KMS-11 (cell line): Measurements from ENCODE around the gene MRPS16.
A peak's percentile ranks its signal among the peaks of the same experiment; 100 is the strongest.

Experiments used
- H2AFZ ChIP-seq: fragments of 200-600 bp; sonication (generic); 2 replicates; pipeline ENCODE4 v1.6.1; 2016; ENCODE audit warnings: antibody characterized with exemption, mixed run types, low read depth
- H3K27ac ChIP-seq: fragments of 200-600 bp; sonication (generic); 2 replicates; pipeline ENCODE4 v1.6.1; 2016; ENCODE audit warnings: mild to moderate bottlenecking, mixed run types
- H3K27me3 ChIP-seq: fragments of 200-600 bp; sonication (generic); 2 replicates; pipeline ENCODE4 v1.6.1; 2017; ENCODE audit warnings: mild to moderate bottlenecking, low read depth, mixed run types, moderate library complexity; ENCODE audit not compliant: insufficient read depth
- H3K36me3 ChIP-seq: fragments of 200-600 bp; sonication (generic); 2 replicates; pipeline ENCODE4 v1.6.1; 2017; ENCODE audit warnings: mild to moderate bottlenecking, mixed run types; ENCODE audit not compliant: insufficient read depth
- H3K4me1 ChIP-seq: fragments of 200-600 bp; sonication (generic); 2 replicates; pipeline ENCODE4 v1.6.1; 2016; ENCODE audit warnings: mild to moderate bottlenecking, low read depth, mixed run types; ENCODE audit not compliant: poor library complexity, severe bottlenecking
- H3K4me2 ChIP-seq: fragments of 200-600 bp; sonication (generic); 2 replicates; pipeline ENCODE4 v1.7.0; 2016; ENCODE audit warnings: mild to moderate bottlenecking, mixed run types
- H3K4me3 ChIP-seq: fragments of 200-600 bp; sonication (generic); IDR thresholded peaks from 2 replicates; pipeline ENCODE4 v1.6.1; 2017; ENCODE audit warnings: low read depth, low read length, mixed read lengths; ENCODE audit not compliant: insufficient read depth
- H3K79me2 ChIP-seq: fragments of 200-600 bp; sonication (generic); 2 replicates; pipeline ENCODE4 v1.6.1; 2016; ENCODE audit warnings: low read depth, mixed run types; ENCODE audit not compliant: insufficient read depth
- H3K9ac ChIP-seq: fragments of 200-600 bp; sonication (generic); 2 replicates; pipeline ENCODE4 v1.6.1; 2016; ENCODE audit warnings: mild to moderate bottlenecking, mixed run types
- H4K20me1 ChIP-seq: fragments of 200-600 bp; sonication (generic); 2 replicates; pipeline ENCODE4 v1.6.1; 2016; ENCODE audit warnings: mild to moderate bottlenecking, mixed run types; ENCODE audit not compliant: insufficient read depth
- TF ChIP-seq, protein P1 (sequence below): fragments of 200-600 bp; sonication (generic); conservative IDR thresholded peaks from 2 replicates; pipeline ENCODE4 v1.6.1; 2017; ENCODE audit warnings: low read depth, mild to moderate bottlenecking, antibody characterized with exemption, low read length, moderate library complexity, mixed read lengths

MRPS16 gene

DNA sequence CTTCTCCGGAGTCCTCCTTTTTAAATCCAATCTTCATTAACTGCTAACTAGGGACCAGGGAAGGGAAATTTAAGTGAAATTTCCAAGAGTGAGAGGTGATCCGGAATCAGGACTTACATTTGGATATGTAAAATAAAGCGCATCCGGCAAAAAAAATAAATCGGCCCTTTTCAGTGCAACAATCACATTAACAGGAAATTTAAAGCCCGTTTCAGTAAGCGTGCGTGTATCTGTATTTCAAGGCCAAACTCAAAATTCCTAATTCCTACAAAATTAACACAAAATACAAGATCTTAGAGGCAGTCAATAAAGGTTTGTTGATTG lies 6.2 kb downstream of the MRPS16 start:
- Histone ChIP-seq H3K27ac (peak overlapping the region; percentile 83; the same call in 1 of the 2 replicates), H3K4me1 (peaks cover 42% of the 10 kb centered on the region), H3K9ac (peak overlapping the region; percentile 83), H3K4me2 (peak overlapping the region; percentile 73), H2AFZ (peak overlapping the region; percentile 47), H4K20me1 (0 out of 2 replicates have a peak, but pooled peaks cover 4% of the 10 kb centered on the region), H3K27me3 (no peaks in the 10 kb centered on the region), H3K36me3 (no peaks in the 10 kb centered on the region; the same call in 1 of the 2 replicates), H3K79me2 (peaks cover 61% of the 10 kb centered on the region), H3K4me3 (no peak overlapping the region)
- TF ChIP-seq, protein P1, sequence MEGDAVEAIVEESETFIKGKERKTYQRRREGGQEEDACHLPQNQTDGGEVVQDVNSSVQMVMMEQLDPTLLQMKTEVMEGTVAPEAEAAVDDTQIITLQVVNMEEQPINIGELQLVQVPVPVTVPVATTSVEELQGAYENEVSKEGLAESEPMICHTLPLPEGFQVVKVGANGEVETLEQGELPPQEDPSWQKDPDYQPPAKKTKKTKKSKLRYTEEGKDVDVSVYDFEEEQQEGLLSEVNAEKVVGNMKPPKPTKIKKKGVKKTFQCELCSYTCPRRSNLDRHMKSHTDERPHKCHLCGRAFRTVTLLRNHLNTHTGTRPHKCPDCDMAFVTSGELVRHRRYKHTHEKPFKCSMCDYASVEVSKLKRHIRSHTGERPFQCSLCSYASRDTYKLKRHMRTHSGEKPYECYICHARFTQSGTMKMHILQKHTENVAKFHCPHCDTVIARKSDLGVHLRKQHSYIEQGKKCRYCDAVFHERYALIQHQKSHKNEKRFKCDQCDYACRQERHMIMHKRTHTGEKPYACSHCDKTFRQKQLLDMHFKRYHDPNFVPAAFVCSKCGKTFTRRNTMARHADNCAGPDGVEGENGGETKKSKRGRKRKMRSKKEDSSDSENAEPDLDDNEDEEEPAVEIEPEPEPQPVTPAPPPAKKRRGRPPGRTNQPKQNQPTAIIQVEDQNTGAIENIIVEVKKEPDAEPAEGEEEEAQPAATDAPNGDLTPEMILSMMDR = no peak

- peaks cover 51% of the 10 kb centered on the region for H3K79me2 ChIP-seq
- no peak overlapping the region; the same call in 1 of the 2 replicates for H3K9ac ChIP-seq
- 0 out of 2 replicates have a peak, but pooled peaks cover 4% of the 10 kb centered on the region for H4K20me1 ChIP-seq
- no peak overlapping the region for H3K27ac ChIP-seq
- no peak overlapping the region for H3K4me3 ChIP-seq
- no peaks in the 10 kb centered on the region for H3K27me3 ChIP-seq
- TF ChIP-seq, protein P1 = no peak
- H3K36me3 ChIP-seq = no peaks in the 10 kb centered on the region; the same call in 1 of the 2 replicates
- peak overlapping the region; percentile 73 for H3K4me2 ChIP-seq
- H2AFZ ChIP-seq = no peak overlapping the region
- H3K4me1 ChIP-seq = peaks cover 39% of the 10 kb centered on the region
Observed at GRCh38 chr10:73244866-73245477, 7.5 kb downstream of the MRPS16 start.

- Histone ChIP-seq H3K4me2 (no peak overlapping the region), H2AFZ (no peak overlapping the region), H3K27ac (no peak overlapping the region), H3K79me2 (peaks cover 17% of the 10 kb centered on the region; the same call in 1 of the 2 replicates), H3K27me3 (no peaks in the 10 kb centered on the region), H3K4me3 (no peak overlapping the region), H3K9ac (no peak overlapping the region), H3K4me1 (peaks cover 11% of the 10 kb centered on the region), H4K20me1 (0 out of 2 replicates have a peak, but pooled peaks cover 4% of the 10 kb centered on the region), H3K36me3 (no peaks in the 10 kb centered on the region; the same call in 1 of the 2 replicates)
- TF ChIP-seq, protein P1 = no peak
Observed at GRCh38 chr10:73239908-73240307, 12.5 kb downstream of the MRPS16 start.

GRCh38 chr10:73238990-73239566 lies 13.4 kb downstream of the MRPS16 start:
- Histone ChIP-seq H2AFZ (no peak overlapping the region), H3K4me3 (no peak overlapping the region), H3K27me3 (no peaks in the 10 kb centered on the region), H3K36me3 (no peaks in the 10 kb centered on the region; the same call in 1 of the 2 replicates), H3K9ac (no peak overlapping the region), H4K20me1 (0 out of 2 replicates have a peak, but pooled peaks cover under 1% of the 10 kb centered on the region), H3K79me2 (peaks cover 9% of the 10 kb centered on the region; the same call in 1 of the 2 replicates), H3K4me2 (no peak overlapping the region), H3K4me1 (peaks cover 3% of the 10 kb centered on the region), H3K27ac (no peak overlapping the region)
- TF ChIP-seq, protein P1 = no peak
